ENCODE data around the gene CA12.

The CA12 gene

GRCh38 chr15:63402498-63403253 is 21.0 kb upstream of the CA12 start:
- in situ Hi-C loops (cut with MboI; ENCODE audit: low sequenced_read_pairs): no loop called here

GRCh38 chr15:63401714-63402497 is 20.3 kb upstream of the CA12 start:
- in situ Hi-C loops (cut with MboI; ENCODE audit: low sequenced_read_pairs): no loop called here

- in situ Hi-C loops (cut with MboI; ENCODE audit: low sequenced_read_pairs): no loop called here
Measured at GRCh38 chr15:63401078-63401477, 19.4 kb upstream of the CA12 start.

GRCh38 chr15:63398456-63398855 is 16.8 kb upstream of the CA12 start:
- in situ Hi-C loops (cut with MboI; ENCODE audit: low sequenced_read_pairs): no loop called here

GRCh38 chr15:63396152-63396928 is 14.7 kb upstream of the CA12 start:
- in situ Hi-C loops (cut with MboI; ENCODE audit: low sequenced_read_pairs): no loop called here

GRCh38 chr15:63395730-63396151 is 14.1 kb upstream of the CA12 start:
- in situ Hi-C loops (cut with MboI; ENCODE audit: low sequenced_read_pairs): no loop called here

GRCh38 chr15:63392361-63393009 is 10.8 kb upstream of the CA12 start:
- in situ Hi-C loops (cut with MboI; ENCODE audit: low sequenced_read_pairs): no loop called here

- in situ Hi-C loops (cut with MboI; ENCODE audit: low sequenced_read_pairs): no loop called here
Measured at GRCh38 chr15:63391669-63392360, 10.2 kb upstream of the CA12 start.

GRCh38 chr15:63390689-63391088 is 9.0 kb upstream of the CA12 start:
- in situ Hi-C loops (cut with MboI; ENCODE audit: low sequenced_read_pairs): no loop called here

GRCh38 chr15:63389902-63390670 is 8.4 kb upstream of the CA12 start:
- in situ Hi-C loops (cut with MboI; ENCODE audit: low sequenced_read_pairs): no loop called here

GRCh38 chr15:63388511-63388910 is 6.9 kb upstream of the CA12 start:
- in situ Hi-C loops (cut with MboI; ENCODE audit: low sequenced_read_pairs): no loop called here

GRCh38 chr15:63387748-63388493 is 6.3 kb upstream of the CA12 start:
- in situ Hi-C loops (cut with MboI; ENCODE audit: low sequenced_read_pairs): no loop called here

GRCh38 chr15:63385911-63386531 is 4.4 kb upstream of the CA12 start:
- in situ Hi-C loops (cut with MboI; ENCODE audit: low sequenced_read_pairs): no loop called here

GRCh38 chr15:63384906-63385305 is 3.3 kb upstream of the CA12 start:
- in situ Hi-C loops (cut with MboI; ENCODE audit: low sequenced_read_pairs): no loop called here

- in situ Hi-C loops (cut with MboI; ENCODE audit: low sequenced_read_pairs): no loop called here
Measured at GRCh38 chr15:63382966-63383710, 1.5 kb upstream of the CA12 start.

GRCh38 chr15:63380808-63381282 is 801 bp downstream of the CA12 start:
- in situ Hi-C loops (cut with MboI; ENCODE audit: low sequenced_read_pairs): no loop called here

GRCh38 chr15:63380151-63380807 is 1.4 kb downstream of the CA12 start:
- in situ Hi-C loops (cut with MboI; ENCODE audit: low sequenced_read_pairs): no loop called here

All from HL-60/S4 treated with retinoic acid at 250 ng/mL for 4 days and 3 days (cell line).